ENCODE measurements around the gene SRBD1. TPM values are rescaled to one million over a fixed set of nuclear protein-coding genes. Genes with fewer than 3 reads are reported as not detected.

Gene SRBD1
- total RNA-seq, 1 experiment from 2014 or later, result 22.8 TPM

DNA sequence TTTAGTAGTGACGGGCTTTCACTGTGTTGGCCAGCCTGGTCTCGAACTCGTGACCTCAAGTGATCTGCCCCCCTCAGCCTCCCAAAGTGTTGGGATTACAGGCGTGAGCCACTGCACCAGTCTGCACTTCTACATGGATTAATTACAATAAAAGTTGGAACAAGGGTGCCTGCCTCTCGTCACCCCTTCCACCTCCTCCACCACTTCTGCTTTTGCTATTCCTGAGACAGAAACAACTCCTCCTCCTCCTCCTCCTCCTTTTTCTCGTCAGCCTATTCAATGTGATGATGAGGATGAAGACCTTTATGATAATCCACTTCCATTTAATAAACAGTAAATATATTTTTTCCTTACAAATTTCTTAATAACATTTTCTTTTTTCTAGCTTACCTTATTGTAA, 35.2 kb downstream of the SRBD1 start:
- TF ChIP-seq, protein P1, sequence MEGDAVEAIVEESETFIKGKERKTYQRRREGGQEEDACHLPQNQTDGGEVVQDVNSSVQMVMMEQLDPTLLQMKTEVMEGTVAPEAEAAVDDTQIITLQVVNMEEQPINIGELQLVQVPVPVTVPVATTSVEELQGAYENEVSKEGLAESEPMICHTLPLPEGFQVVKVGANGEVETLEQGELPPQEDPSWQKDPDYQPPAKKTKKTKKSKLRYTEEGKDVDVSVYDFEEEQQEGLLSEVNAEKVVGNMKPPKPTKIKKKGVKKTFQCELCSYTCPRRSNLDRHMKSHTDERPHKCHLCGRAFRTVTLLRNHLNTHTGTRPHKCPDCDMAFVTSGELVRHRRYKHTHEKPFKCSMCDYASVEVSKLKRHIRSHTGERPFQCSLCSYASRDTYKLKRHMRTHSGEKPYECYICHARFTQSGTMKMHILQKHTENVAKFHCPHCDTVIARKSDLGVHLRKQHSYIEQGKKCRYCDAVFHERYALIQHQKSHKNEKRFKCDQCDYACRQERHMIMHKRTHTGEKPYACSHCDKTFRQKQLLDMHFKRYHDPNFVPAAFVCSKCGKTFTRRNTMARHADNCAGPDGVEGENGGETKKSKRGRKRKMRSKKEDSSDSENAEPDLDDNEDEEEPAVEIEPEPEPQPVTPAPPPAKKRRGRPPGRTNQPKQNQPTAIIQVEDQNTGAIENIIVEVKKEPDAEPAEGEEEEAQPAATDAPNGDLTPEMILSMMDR (IDR thresholded peaks at IDR 0.05), result no peak
- TF ChIP-seq, protein P2, sequence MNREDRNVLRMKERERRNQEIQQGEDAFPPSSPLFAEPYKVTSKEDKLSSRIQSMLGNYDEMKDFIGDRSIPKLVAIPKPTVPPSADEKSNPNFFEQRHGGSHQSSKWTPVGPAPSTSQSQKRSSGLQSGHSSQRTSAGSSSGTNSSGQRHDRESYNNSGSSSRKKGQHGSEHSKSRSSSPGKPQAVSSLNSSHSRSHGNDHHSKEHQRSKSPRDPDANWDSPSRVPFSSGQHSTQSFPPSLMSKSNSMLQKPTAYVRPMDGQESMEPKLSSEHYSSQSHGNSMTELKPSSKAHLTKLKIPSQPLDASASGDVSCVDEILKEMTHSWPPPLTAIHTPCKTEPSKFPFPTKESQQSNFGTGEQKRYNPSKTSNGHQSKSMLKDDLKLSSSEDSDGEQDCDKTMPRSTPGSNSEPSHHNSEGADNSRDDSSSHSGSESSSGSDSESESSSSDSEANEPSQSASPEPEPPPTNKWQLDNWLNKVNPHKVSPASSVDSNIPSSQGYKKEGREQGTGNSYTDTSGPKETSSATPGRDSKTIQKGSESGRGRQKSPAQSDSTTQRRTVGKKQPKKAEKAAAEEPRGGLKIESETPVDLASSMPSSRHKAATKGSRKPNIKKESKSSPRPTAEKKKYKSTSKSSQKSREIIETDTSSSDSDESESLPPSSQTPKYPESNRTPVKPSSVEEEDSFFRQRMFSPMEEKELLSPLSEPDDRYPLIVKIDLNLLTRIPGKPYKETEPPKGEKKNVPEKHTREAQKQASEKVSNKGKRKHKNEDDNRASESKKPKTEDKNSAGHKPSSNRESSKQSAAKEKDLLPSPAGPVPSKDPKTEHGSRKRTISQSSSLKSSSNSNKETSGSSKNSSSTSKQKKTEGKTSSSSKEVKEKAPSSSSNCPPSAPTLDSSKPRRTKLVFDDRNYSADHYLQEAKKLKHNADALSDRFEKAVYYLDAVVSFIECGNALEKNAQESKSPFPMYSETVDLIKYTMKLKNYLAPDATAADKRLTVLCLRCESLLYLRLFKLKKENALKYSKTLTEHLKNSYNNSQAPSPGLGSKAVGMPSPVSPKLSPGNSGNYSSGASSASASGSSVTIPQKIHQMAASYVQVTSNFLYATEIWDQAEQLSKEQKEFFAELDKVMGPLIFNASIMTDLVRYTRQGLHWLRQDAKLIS (CRISPR knock-in tag; IDR thresholded peaks at IDR 0.05; ENCODE audit: borderline replicate concordance), result no peak
- TF ChIP-seq, protein P3, sequence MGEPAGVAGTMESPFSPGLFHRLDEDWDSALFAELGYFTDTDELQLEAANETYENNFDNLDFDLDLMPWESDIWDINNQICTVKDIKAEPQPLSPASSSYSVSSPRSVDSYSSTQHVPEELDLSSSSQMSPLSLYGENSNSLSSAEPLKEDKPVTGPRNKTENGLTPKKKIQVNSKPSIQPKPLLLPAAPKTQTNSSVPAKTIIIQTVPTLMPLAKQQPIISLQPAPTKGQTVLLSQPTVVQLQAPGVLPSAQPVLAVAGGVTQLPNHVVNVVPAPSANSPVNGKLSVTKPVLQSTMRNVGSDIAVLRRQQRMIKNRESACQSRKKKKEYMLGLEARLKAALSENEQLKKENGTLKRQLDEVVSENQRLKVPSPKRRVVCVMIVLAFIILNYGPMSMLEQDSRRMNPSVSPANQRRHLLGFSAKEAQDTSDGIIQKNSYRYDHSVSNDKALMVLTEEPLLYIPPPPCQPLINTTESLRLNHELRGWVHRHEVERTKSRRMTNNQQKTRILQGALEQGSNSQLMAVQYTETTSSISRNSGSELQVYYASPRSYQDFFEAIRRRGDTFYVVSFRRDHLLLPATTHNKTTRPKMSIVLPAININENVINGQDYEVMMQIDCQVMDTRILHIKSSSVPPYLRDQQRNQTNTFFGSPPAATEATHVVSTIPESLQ (CRISPR knock-in tag; IDR thresholded peaks at IDR 0.05), result no peak
- TF ChIP-seq, protein P4, sequence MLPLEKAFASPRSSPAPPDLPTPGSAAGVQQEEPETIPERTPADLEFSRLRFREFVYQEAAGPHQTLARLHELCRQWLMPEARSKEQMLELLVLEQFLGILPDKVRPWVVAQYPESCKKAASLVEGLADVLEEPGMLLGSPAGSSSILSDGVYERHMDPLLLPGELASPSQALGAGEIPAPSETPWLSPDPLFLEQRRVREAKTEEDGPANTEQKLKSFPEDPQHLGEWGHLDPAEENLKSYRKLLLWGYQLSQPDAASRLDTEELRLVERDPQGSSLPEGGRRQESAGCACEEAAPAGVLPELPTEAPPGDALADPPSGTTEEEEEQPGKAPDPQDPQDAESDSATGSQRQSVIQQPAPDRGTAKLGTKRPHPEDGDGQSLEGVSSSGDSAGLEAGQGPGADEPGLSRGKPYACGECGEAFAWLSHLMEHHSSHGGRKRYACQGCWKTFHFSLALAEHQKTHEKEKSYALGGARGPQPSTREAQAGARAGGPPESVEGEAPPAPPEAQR (CRISPR knock-in tag; IDR thresholded peaks at IDR 0.05), result no peak
- TF ChIP-seq KAT7 (CRISPR knock-in tag; IDR thresholded peaks at IDR 0.05; ENCODE audit: borderline replicate concordance) (no peak), CREM (CRISPR knock-in tag; IDR thresholded peaks at IDR 0.05) (no peak)
- TF ChIP-seq, protein P5, sequence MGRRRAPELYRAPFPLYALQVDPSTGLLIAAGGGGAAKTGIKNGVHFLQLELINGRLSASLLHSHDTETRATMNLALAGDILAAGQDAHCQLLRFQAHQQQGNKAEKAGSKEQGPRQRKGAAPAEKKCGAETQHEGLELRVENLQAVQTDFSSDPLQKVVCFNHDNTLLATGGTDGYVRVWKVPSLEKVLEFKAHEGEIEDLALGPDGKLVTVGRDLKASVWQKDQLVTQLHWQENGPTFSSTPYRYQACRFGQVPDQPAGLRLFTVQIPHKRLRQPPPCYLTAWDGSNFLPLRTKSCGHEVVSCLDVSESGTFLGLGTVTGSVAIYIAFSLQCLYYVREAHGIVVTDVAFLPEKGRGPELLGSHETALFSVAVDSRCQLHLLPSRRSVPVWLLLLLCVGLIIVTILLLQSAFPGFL (CRISPR knock-in tag; IDR thresholded peaks at IDR 0.05; ENCODE audit: borderline replicate concordance), result no peak
- TF ChIP-seq, protein P6, sequence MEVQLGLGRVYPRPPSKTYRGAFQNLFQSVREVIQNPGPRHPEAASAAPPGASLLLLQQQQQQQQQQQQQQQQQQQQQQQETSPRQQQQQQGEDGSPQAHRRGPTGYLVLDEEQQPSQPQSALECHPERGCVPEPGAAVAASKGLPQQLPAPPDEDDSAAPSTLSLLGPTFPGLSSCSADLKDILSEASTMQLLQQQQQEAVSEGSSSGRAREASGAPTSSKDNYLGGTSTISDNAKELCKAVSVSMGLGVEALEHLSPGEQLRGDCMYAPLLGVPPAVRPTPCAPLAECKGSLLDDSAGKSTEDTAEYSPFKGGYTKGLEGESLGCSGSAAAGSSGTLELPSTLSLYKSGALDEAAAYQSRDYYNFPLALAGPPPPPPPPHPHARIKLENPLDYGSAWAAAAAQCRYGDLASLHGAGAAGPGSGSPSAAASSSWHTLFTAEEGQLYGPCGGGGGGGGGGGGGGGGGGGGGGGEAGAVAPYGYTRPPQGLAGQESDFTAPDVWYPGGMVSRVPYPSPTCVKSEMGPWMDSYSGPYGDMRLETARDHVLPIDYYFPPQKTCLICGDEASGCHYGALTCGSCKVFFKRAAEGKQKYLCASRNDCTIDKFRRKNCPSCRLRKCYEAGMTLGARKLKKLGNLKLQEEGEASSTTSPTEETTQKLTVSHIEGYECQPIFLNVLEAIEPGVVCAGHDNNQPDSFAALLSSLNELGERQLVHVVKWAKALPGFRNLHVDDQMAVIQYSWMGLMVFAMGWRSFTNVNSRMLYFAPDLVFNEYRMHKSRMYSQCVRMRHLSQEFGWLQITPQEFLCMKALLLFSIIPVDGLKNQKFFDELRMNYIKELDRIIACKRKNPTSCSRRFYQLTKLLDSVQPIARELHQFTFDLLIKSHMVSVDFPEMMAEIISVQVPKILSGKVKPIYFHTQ (CRISPR knock-in tag; IDR thresholded peaks at IDR 0.05), result no peak
- ATAC-seq (no peak), DNase-seq (ENCODE audit: low spot score) (no peak)
- Mint-ChIP-seq H3K27ac (no peak overlapping the region), H3K36me3 (peaks cover 27% of the 10 kb centered on the region), H3K4me3 (no peak overlapping the region), H3K4me1 (peaks cover 17% of the 10 kb centered on the region), H3K9me3 (no peaks in the 10 kb centered on the region; the same call in 1 of the 2 replicates), H3K27me3 (ENCODE audit: low read depth) (no peaks in the 10 kb centered on the region)
- CTCF ChIA-PET, result interaction anchor here (1.5 kb wide), 1 partner anchor 32 kb away, joined by 6 read pairs; no protein-coding TSS in a partner anchor
- POLR2A ChIA-PET, result no interaction called here

DNA sequence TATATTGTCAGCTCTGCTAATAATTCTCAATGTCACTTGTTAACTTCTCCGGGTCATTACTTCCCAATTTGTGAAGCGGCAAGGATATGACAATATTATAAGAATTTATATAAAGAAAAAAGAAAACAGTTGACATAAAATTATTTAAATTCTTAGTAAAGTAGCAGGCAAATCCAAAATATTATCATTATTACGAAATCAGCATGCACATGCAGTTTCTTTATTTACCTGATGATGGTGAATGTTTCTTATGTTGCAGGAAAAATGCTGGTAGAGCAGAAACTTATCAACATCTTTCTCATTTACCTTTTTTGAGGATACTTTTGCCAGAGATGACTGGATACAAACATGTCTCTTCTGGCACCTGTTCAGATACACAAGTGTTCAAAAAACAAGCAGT, 38.1 kb downstream of the SRBD1 start:
- Mint-ChIP-seq H3K27ac (no peak overlapping the region), H3K4me1 (peaks cover 34% of the 10 kb centered on the region), H3K27me3 (ENCODE audit: low read depth) (no peaks in the 10 kb centered on the region), H3K36me3 (peaks cover 26% of the 10 kb centered on the region), H3K4me3 (no peak overlapping the region), H3K9me3 (no peaks in the 10 kb centered on the region; the same call in 1 of the 2 replicates)
- CTCF ChIA-PET, result no interaction called here
- DNase-seq (ENCODE audit: low spot score) (no peak), ATAC-seq (no peak)
- POLR2A ChIA-PET, result no interaction called here
- TF ChIP-seq, protein P7, sequence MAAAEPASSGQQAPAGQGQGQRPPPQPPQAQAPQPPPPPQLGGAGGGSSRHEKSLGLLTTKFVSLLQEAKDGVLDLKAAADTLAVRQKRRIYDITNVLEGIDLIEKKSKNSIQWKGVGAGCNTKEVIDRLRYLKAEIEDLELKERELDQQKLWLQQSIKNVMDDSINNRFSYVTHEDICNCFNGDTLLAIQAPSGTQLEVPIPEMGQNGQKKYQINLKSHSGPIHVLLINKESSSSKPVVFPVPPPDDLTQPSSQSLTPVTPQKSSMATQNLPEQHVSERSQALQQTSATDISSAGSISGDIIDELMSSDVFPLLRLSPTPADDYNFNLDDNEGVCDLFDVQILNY (CRISPR knock-in tag; IDR thresholded peaks at IDR 0.05), result no peak
- TF ChIP-seq IRF2 (CRISPR knock-in tag; IDR thresholded peaks at IDR 0.05; ENCODE audit: borderline replicate concordance, low read depth), result no peak
- TF ChIP-seq ZNF138 (CRISPR knock-in tag; conservative IDR thresholded peaks at IDR 0.05), result no peak
- TF ChIP-seq, protein P8, sequence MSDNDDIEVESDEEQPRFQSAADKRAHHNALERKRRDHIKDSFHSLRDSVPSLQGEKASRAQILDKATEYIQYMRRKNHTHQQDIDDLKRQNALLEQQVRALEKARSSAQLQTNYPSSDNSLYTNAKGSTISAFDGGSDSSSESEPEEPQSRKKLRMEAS (CRISPR knock-in tag; IDR thresholded peaks at IDR 0.05), result no peak
- TF ChIP-seq, protein P9, sequence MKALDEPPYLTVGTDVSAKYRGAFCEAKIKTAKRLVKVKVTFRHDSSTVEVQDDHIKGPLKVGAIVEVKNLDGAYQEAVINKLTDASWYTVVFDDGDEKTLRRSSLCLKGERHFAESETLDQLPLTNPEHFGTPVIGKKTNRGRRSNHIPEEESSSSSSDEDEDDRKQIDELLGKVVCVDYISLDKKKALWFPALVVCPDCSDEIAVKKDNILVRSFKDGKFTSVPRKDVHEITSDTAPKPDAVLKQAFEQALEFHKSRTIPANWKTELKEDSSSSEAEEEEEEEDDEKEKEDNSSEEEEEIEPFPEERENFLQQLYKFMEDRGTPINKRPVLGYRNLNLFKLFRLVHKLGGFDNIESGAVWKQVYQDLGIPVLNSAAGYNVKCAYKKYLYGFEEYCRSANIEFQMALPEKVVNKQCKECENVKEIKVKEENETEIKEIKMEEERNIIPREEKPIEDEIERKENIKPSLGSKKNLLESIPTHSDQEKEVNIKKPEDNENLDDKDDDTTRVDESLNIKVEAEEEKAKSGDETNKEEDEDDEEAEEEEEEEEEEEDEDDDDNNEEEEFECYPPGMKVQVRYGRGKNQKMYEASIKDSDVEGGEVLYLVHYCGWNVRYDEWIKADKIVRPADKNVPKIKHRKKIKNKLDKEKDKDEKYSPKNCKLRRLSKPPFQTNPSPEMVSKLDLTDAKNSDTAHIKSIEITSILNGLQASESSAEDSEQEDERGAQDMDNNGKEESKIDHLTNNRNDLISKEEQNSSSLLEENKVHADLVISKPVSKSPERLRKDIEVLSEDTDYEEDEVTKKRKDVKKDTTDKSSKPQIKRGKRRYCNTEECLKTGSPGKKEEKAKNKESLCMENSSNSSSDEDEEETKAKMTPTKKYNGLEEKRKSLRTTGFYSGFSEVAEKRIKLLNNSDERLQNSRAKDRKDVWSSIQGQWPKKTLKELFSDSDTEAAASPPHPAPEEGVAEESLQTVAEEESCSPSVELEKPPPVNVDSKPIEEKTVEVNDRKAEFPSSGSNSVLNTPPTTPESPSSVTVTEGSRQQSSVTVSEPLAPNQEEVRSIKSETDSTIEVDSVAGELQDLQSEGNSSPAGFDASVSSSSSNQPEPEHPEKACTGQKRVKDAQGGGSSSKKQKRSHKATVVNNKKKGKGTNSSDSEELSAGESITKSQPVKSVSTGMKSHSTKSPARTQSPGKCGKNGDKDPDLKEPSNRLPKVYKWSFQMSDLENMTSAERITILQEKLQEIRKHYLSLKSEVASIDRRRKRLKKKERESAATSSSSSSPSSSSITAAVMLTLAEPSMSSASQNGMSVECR (CRISPR knock-in tag; IDR thresholded peaks at IDR 0.05; ENCODE audit: borderline replicate concordance), result no peak

Measured in WTC11 (cell line).